ENCODE results near the gene POPDC2.

Gene POPDC2

DNA sequence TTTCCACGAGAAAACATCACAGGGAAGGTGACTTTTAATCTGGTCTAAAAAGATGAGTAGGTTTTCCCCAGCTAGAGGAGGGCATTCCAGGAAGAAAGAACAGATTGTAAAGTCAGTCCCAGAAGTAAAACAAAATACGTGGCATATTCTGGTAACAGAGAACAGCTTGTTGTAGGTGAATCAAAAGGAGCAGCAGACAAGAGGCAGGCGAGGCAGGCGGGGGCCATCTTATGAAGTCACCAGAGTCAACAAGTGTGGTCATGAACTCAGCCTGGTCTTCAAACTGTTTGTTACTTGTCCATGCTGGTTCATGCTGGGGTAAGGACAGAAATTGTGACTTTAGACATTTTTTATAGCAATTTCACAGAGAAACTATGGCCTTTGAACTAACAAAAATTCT is 4.0 kb upstream of the POPDC2 start:
- peak; percentile 1; the same call in 1 of the 3 replicates for ATAC-seq
- no peak for TF ChIP-seq ZNF70 (CRISPR knock-in tag; IDR thresholded peaks at IDR 0.05)

DNA sequence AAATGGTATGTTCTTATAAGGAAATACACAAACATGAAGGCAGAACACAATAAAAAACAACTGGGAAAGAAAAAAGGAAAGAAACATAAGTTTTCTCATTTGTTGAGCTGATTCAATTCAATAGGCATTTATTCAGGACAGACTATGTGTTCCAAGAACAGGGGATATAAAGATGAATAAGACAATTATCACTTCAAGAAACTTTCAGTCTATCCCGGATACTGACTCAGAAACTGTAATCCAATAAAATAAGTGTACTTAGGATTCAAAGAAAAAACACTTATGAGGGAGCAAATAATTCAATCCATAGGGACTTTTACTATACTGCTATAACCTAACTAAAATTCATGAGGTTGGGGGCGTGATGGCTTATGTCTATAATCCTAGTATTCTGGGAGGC is 3.5 kb upstream of the POPDC2 start:
- TF ChIP-seq PPARA (CRISPR knock-in tag; IDR thresholded peaks at IDR 0.05; ENCODE audit: borderline replicate concordance) (no peak), SNAI2 (CRISPR knock-in tag; IDR thresholded peaks at IDR 0.05) (no peak), BACH2 (CRISPR knock-in tag; IDR thresholded peaks at IDR 0.05; ENCODE audit: borderline replicate concordance) (no peak), GLIS3 (CRISPR knock-in tag; IDR thresholded peaks at IDR 0.05) (no peak), ZC3H10 (CRISPR knock-in tag; IDR thresholded peaks at IDR 0.05) (no peak), ZNF565 (CRISPR knock-in tag; conservative IDR thresholded peaks at IDR 0.05; ENCODE audit: low read depth) (no peak), ISL1 (CRISPR knock-in tag; IDR thresholded peaks at IDR 0.05) (no peak; the same call in 1 of the 2 replicates)
- TF ChIP-seq, protein P1, sequence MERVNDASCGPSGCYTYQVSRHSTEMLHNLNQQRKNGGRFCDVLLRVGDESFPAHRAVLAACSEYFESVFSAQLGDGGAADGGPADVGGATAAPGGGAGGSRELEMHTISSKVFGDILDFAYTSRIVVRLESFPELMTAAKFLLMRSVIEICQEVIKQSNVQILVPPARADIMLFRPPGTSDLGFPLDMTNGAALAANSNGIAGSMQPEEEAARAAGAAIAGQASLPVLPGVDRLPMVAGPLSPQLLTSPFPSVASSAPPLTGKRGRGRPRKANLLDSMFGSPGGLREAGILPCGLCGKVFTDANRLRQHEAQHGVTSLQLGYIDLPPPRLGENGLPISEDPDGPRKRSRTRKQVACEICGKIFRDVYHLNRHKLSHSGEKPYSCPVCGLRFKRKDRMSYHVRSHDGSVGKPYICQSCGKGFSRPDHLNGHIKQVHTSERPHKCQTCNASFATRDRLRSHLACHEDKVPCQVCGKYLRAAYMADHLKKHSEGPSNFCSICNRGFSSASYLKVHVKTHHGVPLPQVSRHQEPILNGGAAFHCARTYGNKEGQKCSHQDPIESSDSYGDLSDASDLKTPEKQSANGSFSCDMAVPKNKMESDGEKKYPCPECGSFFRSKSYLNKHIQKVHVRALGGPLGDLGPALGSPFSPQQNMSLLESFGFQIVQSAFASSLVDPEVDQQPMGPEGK (CRISPR knock-in tag; IDR thresholded peaks at IDR 0.05; ENCODE audit: borderline replicate concordance): no peak
- TF ChIP-seq, protein P2, sequence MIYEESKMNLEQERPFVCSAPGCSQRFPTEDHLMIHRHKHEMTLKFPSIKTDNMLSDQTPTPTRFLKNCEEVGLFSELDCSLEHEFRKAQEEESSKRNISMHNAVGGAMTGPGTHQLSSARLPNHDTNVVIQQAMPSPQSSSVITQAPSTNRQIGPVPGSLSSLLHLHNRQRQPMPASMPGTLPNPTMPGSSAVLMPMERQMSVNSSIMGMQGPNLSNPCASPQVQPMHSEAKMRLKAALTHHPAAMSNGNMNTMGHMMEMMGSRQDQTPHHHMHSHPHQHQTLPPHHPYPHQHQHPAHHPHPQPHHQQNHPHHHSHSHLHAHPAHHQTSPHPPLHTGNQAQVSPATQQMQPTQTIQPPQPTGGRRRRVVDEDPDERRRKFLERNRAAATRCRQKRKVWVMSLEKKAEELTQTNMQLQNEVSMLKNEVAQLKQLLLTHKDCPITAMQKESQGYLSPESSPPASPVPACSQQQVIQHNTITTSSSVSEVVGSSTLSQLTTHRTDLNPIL (CRISPR knock-in tag; IDR thresholded peaks at IDR 0.05; ENCODE audit: low read depth): no peak
- TF ChIP-seq, protein P3, sequence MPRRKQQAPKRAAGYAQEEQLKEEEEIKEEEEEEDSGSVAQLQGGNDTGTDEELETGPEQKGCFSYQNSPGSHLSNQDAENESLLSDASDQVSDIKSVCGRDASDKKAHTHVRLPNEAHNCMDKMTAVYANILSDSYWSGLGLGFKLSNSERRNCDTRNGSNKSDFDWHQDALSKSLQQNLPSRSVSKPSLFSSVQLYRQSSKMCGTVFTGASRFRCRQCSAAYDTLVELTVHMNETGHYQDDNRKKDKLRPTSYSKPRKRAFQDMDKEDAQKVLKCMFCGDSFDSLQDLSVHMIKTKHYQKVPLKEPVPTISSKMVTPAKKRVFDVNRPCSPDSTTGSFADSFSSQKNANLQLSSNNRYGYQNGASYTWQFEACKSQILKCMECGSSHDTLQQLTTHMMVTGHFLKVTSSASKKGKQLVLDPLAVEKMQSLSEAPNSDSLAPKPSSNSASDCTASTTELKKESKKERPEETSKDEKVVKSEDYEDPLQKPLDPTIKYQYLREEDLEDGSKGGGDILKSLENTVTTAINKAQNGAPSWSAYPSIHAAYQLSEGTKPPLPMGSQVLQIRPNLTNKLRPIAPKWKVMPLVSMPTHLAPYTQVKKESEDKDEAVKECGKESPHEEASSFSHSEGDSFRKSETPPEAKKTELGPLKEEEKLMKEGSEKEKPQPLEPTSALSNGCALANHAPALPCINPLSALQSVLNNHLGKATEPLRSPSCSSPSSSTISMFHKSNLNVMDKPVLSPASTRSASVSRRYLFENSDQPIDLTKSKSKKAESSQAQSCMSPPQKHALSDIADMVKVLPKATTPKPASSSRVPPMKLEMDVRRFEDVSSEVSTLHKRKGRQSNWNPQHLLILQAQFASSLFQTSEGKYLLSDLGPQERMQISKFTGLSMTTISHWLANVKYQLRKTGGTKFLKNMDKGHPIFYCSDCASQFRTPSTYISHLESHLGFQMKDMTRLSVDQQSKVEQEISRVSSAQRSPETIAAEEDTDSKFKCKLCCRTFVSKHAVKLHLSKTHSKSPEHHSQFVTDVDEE (CRISPR knock-in tag; IDR thresholded peaks at IDR 0.05): no peak
- TF ChIP-seq, protein P4, sequence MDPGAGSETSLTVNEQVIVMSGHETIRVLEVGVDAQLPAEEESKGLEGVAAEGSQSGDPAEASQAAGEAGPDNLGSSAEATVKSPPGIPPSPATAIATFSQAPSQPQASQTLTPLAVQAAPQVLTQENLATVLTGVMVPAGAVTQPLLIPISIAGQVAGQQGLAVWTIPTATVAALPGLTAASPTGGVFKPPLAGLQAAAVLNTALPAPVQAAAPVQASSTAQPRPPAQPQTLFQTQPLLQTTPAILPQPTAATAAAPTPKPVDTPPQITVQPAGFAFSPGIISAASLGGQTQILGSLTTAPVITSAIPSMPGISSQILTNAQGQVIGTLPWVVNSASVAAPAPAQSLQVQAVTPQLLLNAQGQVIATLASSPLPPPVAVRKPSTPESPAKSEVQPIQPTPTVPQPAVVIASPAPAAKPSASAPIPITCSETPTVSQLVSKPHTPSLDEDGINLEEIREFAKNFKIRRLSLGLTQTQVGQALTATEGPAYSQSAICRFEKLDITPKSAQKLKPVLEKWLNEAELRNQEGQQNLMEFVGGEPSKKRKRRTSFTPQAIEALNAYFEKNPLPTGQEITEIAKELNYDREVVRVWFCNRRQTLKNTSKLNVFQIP (CRISPR knock-in tag; IDR thresholded peaks at IDR 0.05; ENCODE audit: borderline replicate concordance, low read depth): no peak
- peak; percentile 33 for ATAC-seq

DNA sequence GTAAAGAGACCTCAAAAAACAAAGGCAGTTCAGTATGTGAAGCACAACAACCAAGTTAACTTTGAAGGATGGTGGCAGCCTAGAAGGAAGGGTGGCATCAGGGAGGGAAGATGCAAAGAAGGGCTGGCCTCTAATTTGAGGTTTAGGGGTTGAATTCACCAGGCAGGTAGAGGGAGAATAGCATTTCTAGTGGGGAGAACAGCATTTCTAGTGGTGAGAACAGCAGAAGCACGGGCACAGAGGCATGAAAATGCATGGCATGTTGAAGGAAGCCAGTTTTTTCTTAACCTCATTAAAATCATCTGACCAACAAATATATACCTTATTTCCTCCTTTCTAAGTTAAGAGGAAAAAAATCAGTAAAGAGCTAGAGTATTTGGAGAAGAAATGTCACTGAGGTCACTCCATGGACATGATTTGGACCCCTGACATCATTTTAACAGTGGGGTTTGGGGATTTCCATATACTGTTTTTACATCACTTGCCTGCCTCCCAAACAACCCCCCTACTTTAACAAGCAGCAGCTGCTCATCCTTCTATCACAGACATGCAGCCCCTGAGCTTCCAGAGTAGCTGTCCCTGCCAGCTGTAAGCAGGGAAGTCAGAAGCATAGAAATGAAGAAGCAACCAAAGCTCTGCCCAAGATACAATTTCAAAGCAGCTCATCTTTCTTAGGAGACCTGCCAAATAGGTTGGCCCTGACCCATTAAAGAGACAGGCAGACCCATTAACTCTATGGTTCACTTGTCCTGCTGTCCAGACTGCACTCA is 2.4 kb upstream of the POPDC2 start:
- ATAC-seq: peak; percentile 70
- no peak for TF ChIP-seq RARB (CRISPR knock-in tag; IDR thresholded peaks at IDR 0.05)
- 0 out of 2 replicates have a peak, but pooled peaks have one; percentile 47 for TF ChIP-seq GLIS3 (CRISPR knock-in tag; IDR thresholded peaks at IDR 0.05)
- no peak for TF ChIP-seq TCF4 (CRISPR knock-in tag; IDR thresholded peaks at IDR 0.05; ENCODE audit: borderline replicate concordance)
- TF ChIP-seq, protein P3 (CRISPR knock-in tag; IDR thresholded peaks at IDR 0.05): 0 out of 2 replicates have a peak, but pooled peaks have one; percentile 40
- TF ChIP-seq CSDC2 (CRISPR knock-in tag; IDR thresholded peaks at IDR 0.05): 0 out of 2 replicates have a peak, but pooled peaks have one; percentile 38
- TF ChIP-seq ISL1 (CRISPR knock-in tag; IDR thresholded peaks at IDR 0.05): peak; percentile 48; the same call in 1 of the 2 replicates
- no peak for TF ChIP-seq ZNF70 (CRISPR knock-in tag; IDR thresholded peaks at IDR 0.05)
